Pancreas (tissue), 10 donors: ENCODE measurements around the gene PRSS36. TPM values are rescaled to one million over a fixed set of nuclear protein-coding genes. Genes with fewer than 3 reads are reported as not detected.
A peak's percentile ranks its signal among the peaks of the same experiment; 100 is the strongest.
"Not testable (repeated sequence)": the region's sequence is repeated elsewhere in the genome, so short reads cannot be mapped to it uniquely, and the experiment has no call there.

ENCODE experiments used
- ATAC-seq, 4 donors: fragments of 200-7000 bp; cut with Tn5 transposase; one replicate each; pipeline versions ENCODE4 v1.8.0 to v1.9.1; 2020; ENCODE audit warnings: mild to moderate bottlenecking in 4 of 4, moderate library complexity in 4 of 4
- DNase-seq, 6 donors: peaks; one replicate each; pipeline ENCODE4 v3.0.0-alpha.2; 2020
- FAIRE-seq: peaks from 2 replicates; lab custom pipeline; 2012; peaks lifted over from hg19 to GRCh38; lab: Jason Lieb, UNC
- H3K27ac ChIP-seq, 4 donors: fragments of 200-600 bp; sonication (generic); 1 replicate in 3 of 4; 2 replicates in 1 of 4; pipeline versions ENCODE4 v1.5.0 to v1.8.0; 2020
- H3K27me3 ChIP-seq, 4 donors: fragments of 200-600 bp; one replicate each; pipeline ENCODE4 v1.8.0; 2021
- H3K36me3 ChIP-seq, 3 donors: fragments of 200-600 bp; sonication (generic) in 1 of 3; one replicate each; pipeline versions ENCODE4 v1.5.0 to v1.8.0; 2020 to 2021
- H3K4me1 ChIP-seq, 3 donors: fragments of 200-600 bp; one replicate each; pipeline ENCODE4 v1.8.0; 2021
- H3K4me3 ChIP-seq, 4 donors: fragments of 200-600 bp; sonication (generic) in 2 of 4; one replicate each; pipeline versions ENCODE4 v1.5.0 to v1.8.0; 2020 to 2021
- H3K9me3 ChIP-seq, 4 donors: fragments of 200-600 bp; one replicate each; pipeline ENCODE4 v1.8.0; 2021
- CTCF ChIP-seq, 4 donors: fragments of 200-600 bp; sonication (generic) in 3 of 4; IDR thresholded peaks; one replicate each; pipeline versions ENCODE4 v1.5.0 to v1.8.0; 2021; ENCODE audit warnings: antibody characterized with exemption in 4 of 4
- WGBS, 2 donors: extraction: QIAGEN DNeasy Blood & Tissue Kit; methylation state at CpG; one replicate each; pipeline ENCODE4 v1.1.7; 2013; 5-methylcytosine and 5-hydroxymethylcytosine counted together
- intact Hi-C, 3 donors: fragments of 100-400 bp; cut with DNase I; formaldehyde crosslinking; loops; one replicate each; pipeline versions ENCODE4 v1.11.1 to v1.14.2; 2022
- polyA plus RNA-seq, 2 donors: library from polyadenylated mRNA; stranded (reverse); fragments of 200-250 nt; gene quantifications; one replicate each; pipeline ENCODE4 v1.2.3, GENCODE V29; 2013
- total RNA-seq, 6 donors: library from RNA; stranded (reverse); fragmentation: NEBNext Ultra II Directional in 4 of 6; extraction: Animal tissue kit (Norgen Biotek cat#: 25700) in 4 of 6; gene quantifications; one replicate each; pipeline versions ENCODE4 v1.2.1 to v1.2.4, GENCODE V29; 2021 to 2023
- donor health status: healthy with polysubstance abuse.
- donor health status: DM: no; HTN: no; CAD: no; lungs with moderate emphysema.
- donor health status: DM: no; HTN: no; CAD: no.
- donor health status: control.
- donor health status: control.
- donor health status: Bipolar disorder and iron deficiency.
- donor health status: DM: yes; HTN: yes; CAD: no.
- donor health status: DM: no; HTN: no; CAD: no.
- donor health status: DM: no; HTN: no; CAD: no.
- donor health status: DM: yes; HTN: yes; CAD: no.

The PRSS36 gene
- total and polyA plus RNA-seq, 8 donors: 0.14 to 3.1 (median 1.1) TPM

- 15 to 17% methylated on average over 8 of the region's 8 CpGs for WGBS, 2 donors
- H3K4me3 ChIP-seq: peak overlapping the region in 1 of 4 donors; percentile 6
- no peak overlapping the region for H3K27ac ChIP-seq
- no peaks in the 10 kb centered on the region for H3K27me3 ChIP-seq
- peak; percentile 51 to 85 (median 73) for ATAC-seq
- no peak for FAIRE-seq
- TF ChIP-seq CTCF (IDR thresholded peaks at IDR 0.05): no peak
- no peaks in the 10 kb centered on the region for H3K9me3 ChIP-seq
- intact Hi-C loops: no loop called here
- DNase-seq: peak in 1 of 6 donors; percentile 38
- no peaks in the 10 kb centered on the region for H3K36me3 ChIP-seq
- H3K4me1 ChIP-seq: peaks cover 0 to 10% (median 0%) of the 10 kb centered on the region in 3 donors
Observed at GRCh38 chr16:31157136-31157535, 7.3 kb upstream of the PRSS36 start.

GRCh38 chr16:31150976-31151375 is 1.1 kb upstream of the PRSS36 start:
- not testable (repeated sequence) for FAIRE-seq, ATAC-seq, H3K9me3 ChIP-seq, H3K36me3 ChIP-seq, H3K4me3 ChIP-seq, H3K4me1 ChIP-seq, H3K27me3 ChIP-seq, DNase-seq, H3K27ac ChIP-seq
- WGBS, 2 donors: 77 to 81% methylated on average over 6 of the region's 6 CpGs
- intact Hi-C loops: loop anchor here in 1 of 3 donors (5.0 kb wide), 1 partner anchor 54 kb away; no protein-coding TSS in a partner anchor

GRCh38 chr16:31149332-31149731 is 534 bp downstream of the PRSS36 start:
- ATAC-seq: peak in 2 of 4 donors; percentile 4 to 5
- 87 to 88% methylated on average over 5 of the region's 5 CpGs for WGBS, 2 donors
- intact Hi-C loops: loop anchor here in 1 of 3 donors (10.0 kb wide), 1 partner anchor 295 kb away; the partner anchor contains the start of gene ZNF843

DNA sequence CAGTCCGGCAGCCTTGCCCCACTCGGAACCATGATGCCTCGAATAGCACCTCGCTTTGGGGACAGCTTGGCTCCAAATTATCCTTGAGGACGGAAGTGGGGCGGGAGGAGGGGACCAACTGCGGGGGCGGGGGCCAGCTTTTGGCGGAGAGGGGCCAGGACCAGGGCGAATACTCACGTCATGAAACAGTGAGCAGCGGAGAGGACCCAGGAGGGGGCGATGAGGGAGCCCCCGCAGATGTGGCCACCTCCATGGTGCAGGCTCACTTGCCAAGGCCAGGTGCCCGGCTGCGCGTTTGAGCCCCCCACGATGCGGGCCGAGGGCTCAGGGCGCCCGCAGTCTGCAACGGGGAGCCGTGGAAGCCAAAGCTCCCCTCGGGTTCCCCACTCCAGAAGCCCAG is 970 bp downstream of the PRSS36 start:
- 86 to 87% methylated on average over 25 of the region's 25 CpGs for WGBS, 2 donors
- H3K4me1 ChIP-seq: no peaks in the 10 kb centered on the region
- no peak for FAIRE-seq
- H3K9me3 ChIP-seq: no peaks in the 10 kb centered on the region
- no peak for TF ChIP-seq CTCF (IDR thresholded peaks at IDR 0.05)
- H3K27me3 ChIP-seq: no peaks in the 10 kb centered on the region
- ATAC-seq: no peak
- no peak overlapping the region for H3K4me3 ChIP-seq
- DNase-seq: peak in 3 of 6 donors; percentile 23 to 64 (median 35)
- intact Hi-C loops: loop anchor here in 1 of 3 donors (10.0 kb wide), 1 partner anchor 296 kb away; the partner anchor contains the start of gene ZNF843
- H3K36me3 ChIP-seq: no peaks in the 10 kb centered on the region
- H3K27ac ChIP-seq: no peak overlapping the region

More at GRCh38 chr16:31149332-31149731, 534 bp downstream of the PRSS36 start:
- Histone ChIP-seq H3K36me3 (no peaks in the 10 kb centered on the region), H3K27me3 (no peaks in the 10 kb centered on the region), H3K27ac (no peak overlapping the region), H3K4me1 (no peaks in the 10 kb centered on the region), H3K9me3 (no peaks in the 10 kb centered on the region), H3K4me3 (no peak overlapping the region)
- no peak for TF ChIP-seq CTCF (IDR thresholded peaks at IDR 0.05)
- FAIRE-seq (no peak), DNase-seq (no peak)

DNA sequence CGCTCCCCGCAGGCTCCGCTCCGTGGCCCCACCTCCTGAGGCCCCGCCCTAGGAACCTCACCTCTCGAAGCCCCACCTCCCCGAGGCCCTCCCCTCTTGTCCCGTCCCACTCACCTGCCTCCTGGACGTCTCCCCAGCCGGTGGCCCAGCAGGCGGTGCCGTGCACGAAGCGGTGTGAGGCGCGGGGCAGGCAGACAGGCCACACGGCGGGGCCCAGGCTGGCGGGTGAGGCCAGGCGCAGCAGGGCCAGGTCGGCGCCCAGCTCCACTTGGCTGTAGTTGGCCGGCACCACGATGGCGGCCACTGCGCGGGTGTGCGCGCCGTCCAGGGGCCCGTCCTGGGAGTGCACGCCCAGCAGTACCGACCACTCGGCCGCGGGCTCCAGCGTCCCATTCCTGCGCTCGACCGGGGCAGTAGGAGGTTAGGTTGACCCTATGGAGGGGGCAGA is 1.6 kb downstream of the PRSS36 start:
- FAIRE-seq (no peak), DNase-seq (peak; percentile 79 to 91 (median 86)), ATAC-seq (peak; percentile 90 to 98 (median 94))
- Histone ChIP-seq H3K27ac (no peak overlapping the region), H3K27me3 (no peaks in the 10 kb centered on the region), H3K36me3 (no peaks in the 10 kb centered on the region), H3K9me3 (no peaks in the 10 kb centered on the region), H3K4me1 (no peaks in the 10 kb centered on the region), H3K4me3 (peak overlapping the region in 2 of 4 donors; percentile 17 to 31)
- TF ChIP-seq CTCF (IDR thresholded peaks at IDR 0.05): no peak
- intact Hi-C loops: loop anchor here in 1 of 3 donors (10.0 kb wide), 1 partner anchor 296 kb away; the partner anchor contains the start of gene ZNF843
- 6 to 10% methylated on average over 40 of the region's 40 CpGs for WGBS, 2 donors
